Measurements from ENCODE around the gene MOB3B.

MOB3B gene

DNA sequence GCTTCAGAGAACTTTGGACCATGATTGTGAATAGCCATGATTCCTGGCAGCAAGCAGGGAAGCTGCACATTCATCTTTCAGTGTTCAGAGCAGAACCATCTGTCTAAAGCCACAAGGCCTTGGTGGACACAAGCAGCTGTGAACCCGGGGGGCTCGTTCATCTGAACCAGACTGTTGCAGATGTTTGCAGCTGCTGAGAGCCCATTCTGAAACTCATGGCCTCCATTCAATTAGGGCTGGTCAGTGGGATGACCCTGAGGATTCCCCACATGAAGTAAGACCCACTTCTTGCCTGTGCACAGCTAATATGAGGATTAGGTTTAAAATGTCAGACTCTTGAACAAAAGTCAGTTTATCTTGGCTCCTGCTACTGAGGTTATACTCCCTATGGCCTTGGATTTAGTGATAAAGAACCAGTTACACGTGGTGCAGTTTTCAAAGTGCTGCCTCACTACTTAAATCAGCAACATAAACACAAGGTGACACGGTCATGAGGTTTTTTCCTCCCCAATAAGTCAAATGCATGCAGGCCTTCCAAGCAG, 115.3 kb downstream of the MOB3B start:
- DNase-seq, result no peak

DNA sequence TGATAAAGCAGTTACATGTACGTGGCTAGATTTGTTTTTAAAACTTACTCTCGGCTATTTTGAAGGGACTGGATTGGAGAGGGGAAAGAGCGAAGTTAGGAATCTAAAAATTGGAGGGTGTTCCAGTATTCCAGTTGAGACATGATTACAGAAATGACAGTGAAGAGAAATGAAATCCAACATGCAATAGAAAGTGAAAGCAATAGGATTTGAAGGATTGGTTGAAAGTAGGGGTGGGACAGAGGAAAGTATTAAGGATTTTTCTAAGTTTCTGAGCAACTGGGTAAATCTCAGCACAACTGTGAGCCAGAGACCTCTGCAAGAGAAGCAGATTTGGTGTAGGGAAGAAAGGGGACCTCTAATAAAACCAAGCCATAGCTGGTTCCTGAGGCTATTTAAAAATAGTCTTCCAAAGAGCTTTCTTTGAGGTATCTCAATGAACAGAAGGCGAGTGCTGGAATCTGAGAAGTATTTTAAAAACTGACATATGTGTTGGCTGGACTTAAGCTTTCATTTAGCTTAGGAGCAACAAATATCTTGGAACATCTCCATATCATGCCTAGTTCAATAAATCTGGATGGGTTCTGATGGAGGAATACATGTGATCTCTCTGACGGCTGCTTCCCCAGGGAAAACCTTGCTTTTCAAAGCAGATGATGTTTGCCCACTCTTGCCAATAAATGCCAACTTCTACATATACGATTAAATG, 115.9 kb downstream of the MOB3B start:
- no peak for DNase-seq

DNA sequence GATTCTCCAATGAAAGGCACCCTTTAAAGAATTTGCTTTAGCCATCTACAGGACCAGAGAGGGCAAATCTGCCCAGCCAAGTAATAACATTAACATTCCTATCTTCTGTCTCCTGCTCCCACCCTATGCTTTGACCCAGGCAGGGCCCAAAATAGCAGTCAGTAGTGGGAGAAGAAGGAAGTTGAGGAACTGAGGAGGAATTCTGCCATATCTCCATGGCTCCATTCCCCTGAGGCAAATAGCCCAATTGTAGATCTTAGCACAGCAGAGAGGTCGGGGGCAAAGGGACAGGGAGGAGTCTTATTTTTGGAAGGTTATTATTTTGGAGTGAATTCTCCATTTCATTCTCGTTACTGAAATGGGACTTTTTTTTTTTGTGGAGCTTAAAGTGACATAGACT, 116.7 kb downstream of the MOB3B start:
- peak; percentile 18 for DNase-seq

DNA sequence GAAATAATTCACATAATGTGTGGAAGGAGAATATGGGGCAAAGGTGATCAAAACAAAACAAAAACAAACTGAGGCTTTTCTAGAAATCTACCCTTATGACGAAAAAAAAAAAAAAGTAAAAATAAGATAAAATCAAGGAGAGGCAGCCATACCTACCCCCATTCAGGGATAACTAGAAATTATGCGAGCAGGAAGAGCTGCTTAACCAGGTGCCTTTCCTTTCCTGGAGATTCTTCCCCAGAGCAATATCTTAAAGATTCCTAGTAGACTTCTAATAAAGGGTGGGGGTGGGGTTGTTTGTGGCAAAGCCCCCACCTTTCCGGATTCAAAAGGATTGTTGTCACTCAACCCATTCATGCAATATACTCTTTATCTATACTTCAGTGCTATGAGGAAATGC, 117.5 kb downstream of the MOB3B start:
- no peak for DNase-seq

DNA sequence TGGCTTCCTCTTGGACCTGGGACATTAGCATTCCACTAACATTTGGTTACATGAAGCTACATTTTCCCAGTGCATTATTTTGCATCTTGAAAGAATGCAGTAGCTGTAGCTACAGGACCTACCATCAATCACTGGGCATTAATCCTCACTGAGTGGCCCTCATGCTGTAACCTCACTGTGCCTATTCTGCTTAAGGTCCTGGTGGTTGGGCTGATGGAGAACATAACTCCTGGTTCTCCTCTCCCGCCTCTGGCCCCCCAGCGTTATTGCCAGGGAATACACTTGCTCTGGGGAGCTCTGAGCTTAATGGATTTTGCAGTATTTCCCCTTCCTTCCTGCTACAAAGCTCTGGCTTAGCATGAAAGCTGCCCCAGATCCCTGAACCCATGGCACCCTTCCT, 121.1 kb downstream of the MOB3B start:
- no peak for DNase-seq

DNA sequence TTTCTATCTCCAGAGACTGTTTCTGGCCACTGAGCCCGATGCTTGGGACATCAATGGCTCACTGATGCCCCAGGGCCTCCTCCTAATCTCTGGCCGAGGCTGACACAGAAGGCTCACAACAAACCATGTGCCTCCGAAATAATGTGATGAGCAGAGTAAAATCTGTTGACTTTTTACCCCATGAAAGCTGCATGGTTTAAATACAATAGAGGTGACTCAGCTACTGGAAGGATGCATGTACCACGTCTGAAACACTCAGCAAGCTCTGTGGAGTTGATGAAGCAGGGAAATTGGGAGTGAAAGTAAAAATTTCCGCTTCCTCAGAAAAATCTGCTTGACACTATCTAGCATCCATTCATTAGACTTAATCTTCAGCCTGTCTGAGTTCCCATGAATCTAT, 121.6 kb downstream of the MOB3B start:
- DNase-seq, result peak; percentile 74

DNA sequence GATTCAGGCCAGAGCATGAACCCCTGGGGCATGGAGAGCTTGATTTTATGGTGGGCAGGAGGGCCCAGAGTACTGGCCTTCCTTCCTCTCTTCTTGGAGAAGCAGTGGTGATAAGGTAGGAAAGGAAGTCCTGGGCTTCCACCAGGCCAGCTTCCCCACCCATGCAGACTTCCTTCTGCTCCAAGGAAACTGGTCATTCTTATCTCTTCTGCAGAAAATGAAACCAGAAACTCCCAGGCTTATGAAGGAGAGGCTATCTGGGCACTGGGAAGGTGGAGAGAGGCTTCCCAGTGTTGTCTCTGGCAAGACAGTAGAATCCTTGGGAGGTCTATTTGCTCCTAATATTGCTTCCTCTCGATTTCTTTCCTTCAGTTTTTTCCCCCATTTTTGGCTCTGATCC, 122.1 kb downstream of the MOB3B start:
- DNase-seq, result no peak

DNA sequence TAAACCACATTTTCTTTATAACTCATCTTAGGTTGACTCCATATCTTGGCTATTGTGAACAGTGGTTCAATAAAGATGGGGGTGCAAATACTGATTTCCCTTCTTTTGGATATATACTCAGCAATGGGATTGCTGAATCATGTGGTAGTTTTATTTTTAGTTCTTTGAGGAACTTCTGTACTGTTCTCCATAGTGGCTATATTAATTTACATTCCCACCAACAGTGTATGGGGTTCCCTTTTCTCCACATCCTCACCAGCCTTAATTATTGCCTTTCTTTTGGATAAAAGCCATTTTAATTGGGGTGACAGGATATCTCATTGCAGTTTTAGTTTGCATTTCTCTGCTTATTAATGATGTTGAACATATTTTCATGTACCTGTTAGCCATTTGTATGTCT, 125.0 kb downstream of the MOB3B start:
- no peak for DNase-seq

DNA sequence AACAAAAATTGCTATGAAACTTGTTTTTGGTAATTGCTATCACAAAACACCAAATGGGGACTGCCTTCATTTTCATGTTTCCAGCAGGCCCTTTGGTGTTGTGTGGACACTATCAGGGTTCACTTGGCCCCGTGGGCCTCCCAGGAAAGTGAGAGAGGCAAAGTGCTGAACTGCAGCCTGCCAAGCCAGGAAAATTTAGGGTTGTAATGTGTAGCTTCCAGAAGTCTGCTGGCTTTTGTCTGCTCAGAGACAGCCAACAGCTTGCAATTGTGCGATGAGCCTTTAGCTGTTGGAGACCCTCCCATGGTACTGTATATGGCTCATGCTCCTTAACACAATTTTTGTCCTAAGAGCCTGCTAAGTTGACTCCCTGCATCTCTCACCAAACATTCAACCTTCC, 127.0 kb downstream of the MOB3B start:
- DNase-seq, result no peak

DNA sequence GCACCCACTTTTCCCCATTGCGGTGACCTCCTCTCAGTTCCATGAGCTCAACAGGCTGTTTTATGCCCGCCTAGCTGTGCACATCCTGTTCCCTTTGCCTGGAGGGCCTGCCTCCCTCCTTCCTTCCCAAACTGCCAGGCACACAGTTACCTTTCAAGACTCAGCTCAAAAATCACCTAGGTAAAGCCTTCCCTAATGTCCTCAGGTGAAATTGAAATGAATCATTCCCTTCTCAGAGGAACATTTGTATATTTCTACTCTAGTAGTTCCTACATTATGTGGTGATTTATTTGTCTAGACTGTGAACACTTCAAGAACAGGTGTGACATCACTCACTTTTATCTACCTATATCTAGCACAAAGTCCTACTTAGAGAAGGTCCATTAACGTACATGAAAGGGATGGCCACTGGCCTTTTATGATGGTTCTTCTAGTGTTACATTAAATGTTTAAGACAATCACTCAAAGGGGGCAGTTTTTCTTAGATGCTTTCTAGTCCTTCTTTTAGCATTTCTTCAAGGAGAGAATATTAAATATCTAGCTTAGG, 129.2 kb downstream of the MOB3B start:
- no peak for DNase-seq

DNA sequence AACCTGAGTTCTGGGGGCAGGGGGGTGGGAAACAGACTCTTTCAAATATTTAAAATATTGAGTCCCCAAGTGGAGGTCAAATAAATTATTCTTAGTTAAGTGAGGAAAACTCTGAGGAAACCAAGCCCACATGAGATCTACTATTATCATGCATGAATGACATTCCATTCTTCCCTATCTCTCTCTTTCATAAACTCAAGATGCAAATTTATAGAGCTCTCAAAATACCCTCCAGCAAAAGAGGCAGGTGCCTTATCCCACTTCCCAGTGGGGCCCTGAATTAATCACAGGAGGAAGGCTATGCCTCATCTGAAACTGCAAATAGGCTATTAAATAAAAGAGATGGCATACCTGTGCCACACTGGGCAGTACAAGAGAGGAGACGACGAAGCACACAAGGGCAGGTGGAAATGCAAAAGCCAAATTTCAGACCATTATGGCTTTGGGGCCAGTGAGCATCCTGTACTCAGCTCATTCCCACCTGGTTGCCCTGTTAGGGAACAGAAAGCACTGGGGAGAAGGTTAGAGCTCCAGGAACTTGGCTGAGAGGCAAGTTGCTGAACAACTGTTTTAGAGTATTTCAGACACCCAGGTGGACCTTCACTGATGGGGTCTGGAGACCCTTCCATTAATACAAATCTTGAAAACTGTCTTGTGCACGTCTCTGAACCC, 130.5 kb downstream of the MOB3B start:
- no peak for DNase-seq

DNA sequence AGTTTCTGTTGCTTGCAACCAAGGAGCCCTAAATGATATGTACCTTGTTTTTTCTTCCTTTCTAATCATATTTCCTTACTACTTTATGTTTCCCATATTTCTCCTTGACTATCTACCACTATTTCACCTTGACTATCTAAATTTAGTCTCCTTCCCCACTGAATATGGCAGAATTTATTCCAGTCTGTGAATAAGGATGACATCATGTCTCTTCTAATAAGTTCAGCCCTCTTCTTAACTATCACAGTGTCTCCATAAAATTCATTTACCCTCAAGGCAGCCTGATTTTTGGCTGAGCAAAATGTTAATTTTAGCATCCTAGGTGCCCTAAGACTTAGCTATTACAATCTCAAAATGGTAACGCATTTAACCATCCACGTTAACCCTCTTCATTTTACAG, 133.1 kb downstream of the MOB3B start:
- no peak for DNase-seq

DNA sequence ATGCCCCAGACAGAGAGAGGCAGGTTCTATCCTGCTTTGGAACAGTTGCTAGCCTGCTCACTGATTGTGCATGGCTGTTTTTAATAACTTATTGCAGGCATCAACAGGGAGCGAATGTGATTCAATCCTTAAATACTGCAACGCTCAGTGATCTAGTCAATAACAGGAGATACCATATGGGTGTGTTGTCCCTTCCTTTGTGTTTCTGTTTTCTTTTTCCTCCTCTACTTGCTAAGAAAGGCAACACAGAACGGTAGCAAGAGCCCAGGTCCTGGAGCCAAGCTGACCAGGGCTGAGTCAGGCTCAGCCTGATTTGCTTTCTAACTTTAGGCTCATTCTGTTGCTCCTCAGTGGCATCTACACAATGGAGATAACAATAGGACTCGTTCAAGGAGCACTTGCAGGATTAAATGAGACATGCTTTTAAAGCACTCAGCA, 134.1 kb downstream of the MOB3B start:
- DNase-seq, result no peak

DNA sequence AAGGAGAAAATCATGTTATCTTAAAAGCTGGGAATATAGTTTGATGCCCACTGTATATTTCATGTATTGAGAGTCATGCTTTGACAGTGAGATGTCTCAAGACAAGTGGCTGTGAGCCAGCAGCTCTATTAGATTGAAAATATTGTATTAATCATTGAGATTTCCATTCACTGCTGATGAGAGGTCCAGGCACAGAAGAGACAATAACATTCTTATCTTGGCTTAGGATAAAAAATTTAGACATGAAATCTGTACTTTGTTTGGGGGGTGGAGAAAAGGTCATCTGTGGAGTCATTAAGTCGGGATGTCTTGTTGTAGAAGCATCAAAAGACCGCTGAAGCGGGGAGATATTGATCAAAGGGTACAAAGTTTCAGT, 134.8 kb downstream of the MOB3B start:
- no peak for DNase-seq

DNA sequence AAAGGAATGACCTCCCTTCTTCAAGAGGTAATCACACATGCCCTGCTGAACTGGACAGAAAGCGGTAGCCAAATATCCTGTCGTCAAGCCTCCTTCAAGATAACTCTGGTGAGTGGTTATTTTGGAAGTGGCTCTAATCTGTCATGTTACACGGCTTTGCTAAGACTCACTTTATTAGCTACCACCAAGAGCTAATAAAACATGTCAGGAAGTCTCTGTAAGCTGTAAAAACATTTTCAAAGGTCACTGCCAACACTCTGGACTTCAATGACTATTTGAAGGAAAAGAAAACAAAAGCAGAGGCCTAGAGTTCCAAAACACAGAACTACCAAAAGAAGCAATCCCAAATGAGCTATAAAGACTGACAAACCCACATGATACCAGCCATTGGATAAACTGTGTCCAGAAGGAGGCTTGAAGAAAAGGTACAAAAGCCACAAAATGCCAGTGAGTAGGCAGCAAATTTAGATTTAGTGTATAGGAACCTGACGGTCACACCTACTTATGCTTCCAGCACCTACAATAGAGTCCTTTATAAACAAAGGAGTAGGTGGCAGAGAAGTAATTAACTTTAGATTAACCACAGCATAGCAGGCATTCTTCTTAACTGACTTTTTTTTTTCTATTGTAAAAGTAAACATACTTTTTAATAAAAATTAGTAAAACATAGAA, 135.3 kb downstream of the MOB3B start:
- DNase-seq, result peak; percentile 14

DNA sequence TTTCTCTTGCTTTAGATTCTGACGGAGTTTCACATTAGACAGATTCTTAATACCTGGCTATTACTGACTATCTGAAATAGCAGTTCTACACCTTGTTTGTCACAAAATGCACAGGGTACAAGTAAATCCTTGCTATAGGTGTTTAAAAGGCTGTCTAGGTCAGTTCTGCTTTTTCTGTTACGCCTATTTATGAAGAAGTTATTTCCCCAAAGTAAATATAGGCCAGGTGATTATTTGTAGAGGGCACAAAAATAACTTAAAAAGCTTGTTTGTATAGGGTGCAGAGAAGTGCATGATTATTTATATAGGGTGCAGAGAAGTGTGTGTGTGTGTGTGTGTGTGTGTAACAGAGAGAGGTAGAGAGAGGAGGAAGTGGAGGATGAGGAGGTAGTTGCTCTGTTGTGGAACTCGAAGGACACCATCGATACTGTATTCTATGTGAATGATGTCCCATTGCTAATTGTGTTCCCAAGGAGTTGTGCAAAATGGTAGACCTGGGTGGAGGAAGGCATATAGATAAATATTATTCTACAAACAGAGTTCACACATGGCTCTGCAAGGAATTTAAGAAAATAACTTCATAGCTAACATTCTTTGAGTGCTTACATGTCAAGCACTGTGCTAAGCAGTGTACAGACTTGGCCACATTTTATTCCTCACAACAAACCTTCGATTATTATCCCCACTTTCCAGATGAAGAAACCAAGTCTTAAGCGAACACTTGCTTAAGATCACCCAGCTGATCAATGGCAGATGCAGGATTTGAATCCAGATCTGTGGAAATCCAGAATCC, 136.4 kb downstream of the MOB3B start:
- DNase-seq, result peak; percentile 21

DNA sequence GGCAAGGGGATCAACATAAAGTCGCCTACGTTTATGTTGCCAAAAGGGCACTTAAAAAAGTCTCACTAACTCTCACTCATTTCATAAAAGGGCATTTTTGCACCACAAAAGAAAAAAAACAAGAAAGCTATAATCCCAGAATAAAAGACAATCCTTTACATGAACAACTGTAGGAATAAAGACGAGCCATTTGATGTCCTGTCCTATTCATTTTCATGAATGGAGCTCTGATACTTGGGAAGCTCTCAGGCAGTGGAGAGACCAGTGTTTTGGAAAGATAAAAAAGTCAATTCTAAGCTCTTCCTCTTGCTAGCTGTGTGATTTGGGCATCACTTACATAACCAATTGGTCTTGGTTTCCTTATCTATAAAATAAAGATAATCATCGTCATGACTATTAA, 137.2 kb downstream of the MOB3B start:
- no peak for DNase-seq

DNA sequence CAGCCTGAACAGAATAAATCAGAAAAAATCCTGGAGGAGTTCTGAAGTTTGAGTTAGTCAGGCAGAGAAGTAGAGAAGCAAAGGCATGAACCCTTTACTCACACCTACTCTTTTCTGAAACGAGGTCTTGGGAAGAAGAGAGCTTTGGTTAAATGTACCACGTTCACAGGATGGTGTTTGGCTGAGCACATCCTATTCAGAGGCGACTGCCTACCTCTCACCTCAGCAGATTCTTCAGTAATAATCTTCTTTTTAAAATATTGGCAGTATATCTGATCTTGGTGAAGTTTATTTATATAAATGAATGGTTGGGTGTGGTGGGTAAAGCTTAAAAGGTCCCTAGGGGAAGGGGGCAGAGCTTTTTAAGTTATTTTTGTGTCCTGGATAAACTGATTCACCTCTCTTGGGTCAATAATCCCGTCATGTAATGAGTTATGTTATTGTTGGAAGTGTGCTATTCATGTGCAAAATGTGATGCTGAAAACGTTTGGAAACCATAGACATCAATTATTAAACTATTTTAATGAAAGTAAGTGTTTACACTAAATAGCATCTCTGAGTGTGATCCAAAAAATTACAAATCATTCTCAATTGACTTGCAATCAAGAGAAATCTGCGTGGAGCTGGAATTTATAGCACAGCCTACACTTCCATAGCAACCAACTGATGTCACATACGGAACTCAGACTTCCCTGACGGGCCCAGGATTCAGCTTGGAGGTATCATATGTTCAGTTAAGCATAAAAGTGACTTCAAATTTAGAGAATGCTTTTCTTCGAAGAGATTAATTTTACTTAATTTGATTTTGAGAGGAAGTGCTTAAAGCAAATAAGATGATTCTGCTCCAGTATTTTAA, 138.3 kb downstream of the MOB3B start:
- no peak for DNase-seq

DNA sequence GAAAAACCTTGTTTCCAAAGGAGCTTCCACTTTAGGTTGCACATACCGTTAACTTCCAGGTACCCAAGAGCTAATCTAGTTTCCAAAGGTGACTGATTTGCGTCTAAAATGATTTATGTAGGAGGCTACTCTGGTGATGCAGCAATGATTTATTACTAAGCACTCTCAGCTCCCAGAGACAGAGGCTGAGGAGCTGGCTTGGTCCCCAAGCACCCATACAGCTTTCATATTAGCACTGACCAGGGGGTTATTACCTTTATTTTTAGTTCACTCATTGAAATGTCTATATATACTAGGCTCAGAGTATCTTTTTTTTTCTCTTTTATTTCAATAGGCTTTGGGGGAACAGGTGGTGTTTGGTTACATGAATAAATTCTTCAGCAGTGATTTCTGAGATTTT, 141.5 kb downstream of the MOB3B start:
- no peak for DNase-seq

DNA sequence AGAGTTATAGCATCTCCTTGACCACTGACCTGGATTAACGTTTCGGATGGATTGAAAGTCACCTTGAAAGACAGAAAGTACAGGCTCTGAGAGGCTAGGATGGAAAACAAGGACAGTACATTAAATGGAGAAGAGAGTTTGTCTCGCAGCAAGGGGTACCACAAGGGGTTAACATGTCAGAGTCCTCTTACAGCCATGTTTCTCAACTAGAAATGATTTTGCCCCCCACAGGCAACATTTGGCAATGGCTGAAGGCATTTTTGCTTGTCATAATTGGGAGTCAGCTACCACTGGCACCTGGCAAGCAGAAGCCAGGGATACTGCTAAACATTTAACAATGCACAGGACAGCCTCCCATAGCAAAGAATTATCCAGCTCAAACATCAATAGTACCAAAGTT, 141.9 kb downstream of the MOB3B start:
- no peak for DNase-seq

DNA sequence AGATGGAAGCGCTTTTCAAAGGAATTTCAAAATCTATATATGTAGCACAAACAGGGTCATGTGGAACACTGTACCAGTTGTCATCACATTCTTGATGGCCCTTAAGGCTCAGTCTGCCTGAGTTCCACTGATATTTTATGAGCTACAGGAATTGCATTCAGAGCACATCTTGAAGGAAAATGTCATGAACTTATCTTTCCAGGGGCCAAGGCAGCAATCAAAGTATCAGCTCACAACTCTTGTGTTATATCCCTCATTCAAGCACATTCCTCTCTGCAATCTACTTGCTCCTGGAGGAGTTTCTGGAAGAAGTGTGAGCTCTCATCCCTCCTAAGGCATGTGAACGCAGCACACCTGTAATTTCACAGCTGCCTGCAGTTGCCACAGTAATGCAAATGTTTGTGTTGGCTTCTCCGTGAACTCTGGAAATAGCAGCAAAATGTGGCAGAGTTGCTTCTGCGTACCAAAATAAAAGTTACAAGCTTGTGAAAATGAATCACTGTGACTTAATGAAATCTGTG, 143.0 kb downstream of the MOB3B start:
- DNase-seq, result no peak
